ENCODE results near the gene DNAJA4. TPM values are rescaled to one million over a fixed set of nuclear protein-coding genes. Genes with fewer than 3 reads are reported as not detected.
A peak's percentile ranks its signal among the peaks of the same experiment; 100 is the strongest.

The DNAJA4 gene
- total and polyA plus RNA-seq, 2 donors: 18.5 to 23.4 TPM

DNA sequence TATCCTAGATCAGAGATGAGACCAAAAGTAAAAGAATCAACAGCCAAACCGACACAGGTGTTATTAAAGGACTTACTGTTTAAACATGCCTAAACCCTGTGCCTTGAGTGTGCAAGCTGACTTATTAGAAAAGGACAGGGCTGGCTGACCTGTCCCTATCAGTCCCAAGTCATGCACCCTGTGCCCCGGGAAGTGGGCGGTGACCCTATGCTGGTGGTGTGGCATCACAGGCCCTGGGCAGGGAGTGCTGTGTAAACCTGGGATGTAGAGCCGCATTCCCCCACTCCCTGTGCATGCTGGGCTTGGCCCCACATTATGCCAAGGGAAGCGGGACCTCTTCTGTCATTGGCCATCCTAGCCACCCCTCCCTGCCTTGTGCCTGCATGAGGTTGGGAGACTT lies 10.6 kb downstream of the DNAJA4 start:
- Histone ChIP-seq H3K27ac (ENCODE audit: low read depth) (no peak overlapping the region), H3K4me1 (ENCODE audit: insufficient read depth) (no peaks in the 10 kb centered on the region), H3K36me3 (ENCODE audit: insufficient read depth) (no peaks in the 10 kb centered on the region), H3K4me3 (ENCODE audit: low read depth, low read length) (no peak overlapping the region)
- DNase-seq (ENCODE audit: extremely low spot score): no peak
- 86% methylated on average over 5 of the region's 5 CpGs for WGBS

DNA sequence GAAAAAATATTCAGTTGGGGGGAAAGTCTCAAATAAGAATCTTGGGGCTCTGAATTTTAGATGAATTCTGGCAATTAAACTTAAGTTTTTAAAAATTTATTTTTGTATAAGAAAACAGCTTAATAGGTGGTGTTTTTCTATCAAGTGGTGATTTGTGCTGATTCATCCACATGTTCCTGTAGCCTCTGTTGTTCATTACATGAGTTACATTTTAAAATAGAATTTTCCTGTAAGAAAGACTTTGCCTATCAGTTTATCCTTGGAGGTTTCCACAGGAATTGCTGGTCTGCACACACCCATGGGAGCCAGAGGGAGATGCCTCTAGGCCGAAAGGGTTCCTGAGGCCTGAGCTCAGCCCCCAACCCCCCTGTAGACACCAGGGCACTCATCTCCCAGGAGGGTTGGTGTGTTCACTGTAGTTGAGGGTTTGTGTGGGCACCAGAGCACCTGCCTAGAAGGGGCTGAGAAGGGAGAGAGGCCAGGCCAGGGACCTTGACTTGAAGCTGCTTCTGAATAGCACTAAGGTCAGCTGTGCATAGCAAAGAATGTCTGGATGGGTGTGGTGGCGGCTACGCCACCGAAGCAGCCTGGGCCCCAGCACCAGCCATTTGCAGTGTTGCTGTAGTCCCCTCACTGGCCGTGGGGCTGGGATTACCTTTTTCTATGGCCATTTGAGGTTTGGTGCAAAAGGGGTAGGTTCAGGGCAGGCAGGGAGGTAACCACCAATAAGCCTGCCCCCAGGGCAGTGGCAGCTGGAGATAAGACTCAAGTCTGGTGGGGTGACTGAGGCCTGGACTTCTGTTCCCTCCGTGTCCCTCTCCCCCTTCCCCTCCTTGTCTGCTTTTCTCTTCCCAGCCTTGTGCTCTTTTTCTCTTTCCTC lies 11.9 kb downstream of the DNAJA4 start:
- Histone ChIP-seq H3K4me3 (ENCODE audit: low read depth, low read length) (no peak overlapping the region), H3K4me1 (ENCODE audit: insufficient read depth) (no peaks in the 10 kb centered on the region), H3K36me3 (ENCODE audit: insufficient read depth) (peaks cover 3% of the 10 kb centered on the region), H3K27ac (ENCODE audit: low read depth) (no peak overlapping the region)
- WGBS: 82% methylated on average over 6 of the region's 6 CpGs
- no peak for DNase-seq (ENCODE audit: extremely low spot score)

DNA sequence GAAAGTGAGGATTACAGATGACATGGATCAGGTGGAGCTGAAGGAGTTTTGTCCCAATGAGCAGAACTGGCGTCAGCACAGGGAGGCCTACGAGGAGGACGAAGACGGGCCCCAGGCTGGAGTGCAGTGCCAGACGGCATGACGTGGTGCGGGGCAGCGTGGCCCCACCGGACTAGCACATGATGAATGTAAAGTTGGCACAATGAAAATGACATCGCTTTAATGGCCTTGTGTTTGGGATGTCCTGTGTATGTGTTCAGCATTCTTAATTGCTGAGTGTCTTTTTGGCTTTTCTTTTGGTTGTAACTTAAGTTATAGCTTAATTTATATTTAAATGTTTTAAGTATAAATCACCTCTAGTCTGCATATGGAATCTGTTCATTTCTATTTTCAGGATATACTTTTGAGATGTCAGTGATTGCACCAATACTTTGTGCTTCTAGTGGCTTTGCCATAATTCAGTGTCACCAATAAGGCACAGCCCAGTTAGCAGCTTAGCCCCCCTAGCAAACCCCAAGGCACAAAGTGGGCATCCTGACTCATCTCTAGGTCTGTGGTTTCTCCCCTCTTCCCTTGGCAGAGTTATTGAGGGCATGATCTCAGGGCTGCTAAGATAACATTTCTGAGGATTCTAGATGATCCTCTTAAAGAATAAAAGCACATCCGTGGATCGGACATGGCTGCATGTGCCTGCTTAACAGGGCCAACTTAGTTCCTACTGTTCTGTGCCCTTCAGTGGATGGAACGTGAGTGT lies 16.1 kb downstream of the DNAJA4 start:
- Histone ChIP-seq H3K4me3 (ENCODE audit: low read depth, low read length) (no peak overlapping the region), H3K36me3 (ENCODE audit: insufficient read depth) (peaks cover 3% of the 10 kb centered on the region), H3K27ac (ENCODE audit: low read depth) (no peak overlapping the region), H3K4me1 (ENCODE audit: insufficient read depth) (no peaks in the 10 kb centered on the region)
- no peak for DNase-seq (ENCODE audit: extremely low spot score)
- WGBS: 89% methylated on average over 13 of the region's 13 CpGs

DNA sequence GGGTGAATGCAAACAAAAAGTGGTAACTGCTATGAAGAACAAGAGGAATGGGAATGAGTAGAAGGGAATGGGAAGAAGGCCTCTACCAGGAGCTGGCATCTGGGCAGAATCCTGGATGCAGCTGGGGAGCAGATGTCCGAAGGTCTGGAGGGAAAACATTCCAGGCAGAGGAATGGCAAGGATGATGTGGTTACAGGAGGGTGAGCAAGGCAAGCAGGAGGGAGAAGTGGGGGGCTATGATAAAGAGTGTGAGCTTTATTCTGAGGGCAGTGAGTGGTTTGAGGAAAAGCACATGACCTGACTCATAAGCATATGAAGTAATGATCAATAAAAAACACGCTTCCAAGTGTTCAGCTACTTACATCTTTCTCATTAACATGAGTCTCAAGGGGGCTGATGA lies 18.0 kb downstream of the DNAJA4 start:
- H3K27ac ChIP-seq (ENCODE audit: low read depth): no peak overlapping the region
- WGBS: 87% methylated on average over 2 of the region's 2 CpGs
- no peak for DNase-seq (ENCODE audit: extremely low spot score)
- H3K4me3 ChIP-seq (ENCODE audit: low read depth, low read length): no peak overlapping the region
- H3K36me3 ChIP-seq (ENCODE audit: insufficient read depth): peaks cover 3% of the 10 kb centered on the region
- no peaks in the 10 kb centered on the region for H3K4me1 ChIP-seq (ENCODE audit: insufficient read depth)

DNA sequence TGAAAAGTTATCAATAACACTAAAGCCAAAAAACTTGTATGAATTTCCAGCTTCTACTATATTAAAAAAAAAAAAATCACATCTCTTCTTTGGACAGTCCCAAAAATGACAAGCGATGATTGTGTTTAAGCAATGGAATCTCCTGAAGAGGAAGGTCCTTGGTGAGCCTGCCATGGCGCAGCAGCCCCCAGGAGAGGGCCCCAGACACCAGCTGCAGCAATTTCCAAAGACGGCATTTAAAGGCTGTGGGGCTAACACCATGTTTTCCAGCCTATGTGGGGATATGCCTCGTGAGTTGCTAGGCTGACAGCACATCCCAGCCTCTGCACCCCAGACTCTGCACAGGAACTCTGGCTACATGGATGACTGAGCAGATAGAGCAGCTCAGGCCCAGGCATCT lies 20.4 kb downstream of the DNAJA4 start:
- Histone ChIP-seq H3K4me3 (ENCODE audit: low read depth, low read length) (no peak overlapping the region), H3K4me1 (ENCODE audit: insufficient read depth) (no peaks in the 10 kb centered on the region), H3K27ac (ENCODE audit: low read depth) (no peak overlapping the region), H3K36me3 (ENCODE audit: insufficient read depth) (peaks cover 3% of the 10 kb centered on the region)
- DNase-seq (ENCODE audit: extremely low spot score): no peak
- 74% methylated on average over 4 of the region's 4 CpGs for WGBS

DNA sequence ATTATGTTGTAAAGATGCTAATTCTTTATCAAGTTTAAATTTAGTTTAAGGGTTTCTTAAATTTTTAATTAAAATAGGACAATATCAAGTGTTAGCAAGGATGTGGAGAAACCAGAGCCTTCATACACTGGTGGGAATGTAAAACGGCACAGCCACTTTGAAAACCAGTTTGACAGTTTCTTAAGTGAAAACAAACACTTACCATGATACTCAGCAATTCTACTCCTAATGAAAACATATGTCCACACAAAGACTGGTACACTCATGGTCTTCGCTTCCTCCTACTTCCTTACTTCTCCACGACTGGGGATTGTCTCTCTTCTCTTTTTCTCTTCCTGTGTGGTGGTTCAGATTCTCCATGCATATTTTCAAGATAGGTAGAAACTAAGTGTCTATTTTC lies 25.9 kb downstream of the DNAJA4 start:
- Histone ChIP-seq H3K36me3 (ENCODE audit: insufficient read depth) (peaks cover 4% of the 10 kb centered on the region), H3K4me1 (ENCODE audit: insufficient read depth) (peaks cover 2% of the 10 kb centered on the region), H3K4me3 (ENCODE audit: low read depth, low read length) (no peak overlapping the region), H3K27ac (ENCODE audit: low read depth) (no peak overlapping the region)
- DNase-seq (ENCODE audit: extremely low spot score): no peak
- WGBS: 82% methylated on average over 3 of the region's 3 CpGs

DNA sequence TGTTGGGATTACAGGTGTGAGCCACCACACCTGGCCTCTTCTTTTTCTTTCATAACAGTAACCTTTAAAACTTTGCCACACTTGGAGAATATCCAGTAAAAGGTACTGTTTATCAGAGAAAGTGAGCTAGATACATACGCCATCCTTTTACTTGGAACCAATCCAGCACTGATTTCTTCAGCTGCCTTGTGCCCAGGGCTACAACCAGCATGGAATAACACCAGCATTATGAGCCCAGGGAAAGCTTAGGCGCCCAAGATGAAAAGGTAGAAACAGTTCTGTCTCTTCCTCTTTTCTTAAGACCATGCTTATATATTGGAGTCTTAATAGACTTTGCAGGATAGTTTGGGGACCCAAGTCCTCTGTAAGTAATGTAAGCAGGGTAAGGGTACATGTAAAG lies 26.7 kb downstream of the DNAJA4 start:
- no peak for DNase-seq (ENCODE audit: extremely low spot score)
- Histone ChIP-seq H3K4me3 (ENCODE audit: low read depth, low read length) (no peak overlapping the region), H3K36me3 (ENCODE audit: insufficient read depth) (peaks cover 4% of the 10 kb centered on the region), H3K27ac (ENCODE audit: low read depth) (no peak overlapping the region), H3K4me1 (ENCODE audit: insufficient read depth) (peaks cover 2% of the 10 kb centered on the region)
- 83% methylated on average over 2 of the region's 2 CpGs for WGBS

DNA sequence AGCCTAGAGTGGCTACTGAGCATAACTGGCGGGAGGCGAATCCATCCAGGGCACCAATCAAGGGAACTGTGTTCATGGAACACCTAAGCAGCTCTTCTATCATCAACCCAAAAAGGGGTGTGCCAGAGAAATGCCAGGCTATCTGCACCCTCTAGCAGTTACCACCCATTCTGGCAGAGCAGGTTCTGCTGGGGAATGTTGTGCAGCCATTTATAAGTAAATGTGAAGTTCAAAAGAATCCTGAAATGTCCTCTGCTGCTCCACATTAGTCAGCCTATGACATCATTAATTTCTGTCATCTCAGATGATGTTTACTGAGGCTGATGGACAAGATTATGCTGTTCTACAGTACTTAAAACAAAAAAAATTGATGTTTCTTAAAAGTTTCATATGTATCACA lies 27.3 kb downstream of the DNAJA4 start:
- WGBS: 93% methylated on average over 2 of the region's 2 CpGs
- no peak overlapping the region for H3K4me3 ChIP-seq (ENCODE audit: low read depth, low read length)
- peaks cover 4% of the 10 kb centered on the region for H3K36me3 ChIP-seq (ENCODE audit: insufficient read depth)
- peak; percentile 49 for DNase-seq (ENCODE audit: extremely low spot score)
- no peak overlapping the region for H3K27ac ChIP-seq (ENCODE audit: low read depth)
- peaks cover 2% of the 10 kb centered on the region for H3K4me1 ChIP-seq (ENCODE audit: insufficient read depth)

DNA sequence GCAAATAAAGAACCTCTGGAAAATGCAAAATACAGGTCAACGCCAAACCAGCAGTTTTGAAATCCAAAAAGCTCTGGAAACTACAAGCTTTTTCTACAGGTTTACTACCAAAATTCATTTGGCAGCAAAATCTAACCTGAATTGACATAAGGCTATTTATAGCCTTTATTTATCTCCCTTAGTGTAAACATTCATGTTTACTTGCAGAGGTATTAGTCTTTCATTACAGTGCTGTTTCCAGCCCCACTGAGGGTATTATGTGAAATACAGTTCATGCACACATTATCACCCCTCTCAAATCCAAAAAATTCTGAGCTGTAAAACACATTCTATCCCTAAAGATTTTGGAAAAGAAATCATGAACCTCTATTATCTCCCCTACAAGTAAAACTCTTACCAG lies 27.9 kb downstream of the DNAJA4 start:
- no peak for DNase-seq (ENCODE audit: extremely low spot score)

DNA sequence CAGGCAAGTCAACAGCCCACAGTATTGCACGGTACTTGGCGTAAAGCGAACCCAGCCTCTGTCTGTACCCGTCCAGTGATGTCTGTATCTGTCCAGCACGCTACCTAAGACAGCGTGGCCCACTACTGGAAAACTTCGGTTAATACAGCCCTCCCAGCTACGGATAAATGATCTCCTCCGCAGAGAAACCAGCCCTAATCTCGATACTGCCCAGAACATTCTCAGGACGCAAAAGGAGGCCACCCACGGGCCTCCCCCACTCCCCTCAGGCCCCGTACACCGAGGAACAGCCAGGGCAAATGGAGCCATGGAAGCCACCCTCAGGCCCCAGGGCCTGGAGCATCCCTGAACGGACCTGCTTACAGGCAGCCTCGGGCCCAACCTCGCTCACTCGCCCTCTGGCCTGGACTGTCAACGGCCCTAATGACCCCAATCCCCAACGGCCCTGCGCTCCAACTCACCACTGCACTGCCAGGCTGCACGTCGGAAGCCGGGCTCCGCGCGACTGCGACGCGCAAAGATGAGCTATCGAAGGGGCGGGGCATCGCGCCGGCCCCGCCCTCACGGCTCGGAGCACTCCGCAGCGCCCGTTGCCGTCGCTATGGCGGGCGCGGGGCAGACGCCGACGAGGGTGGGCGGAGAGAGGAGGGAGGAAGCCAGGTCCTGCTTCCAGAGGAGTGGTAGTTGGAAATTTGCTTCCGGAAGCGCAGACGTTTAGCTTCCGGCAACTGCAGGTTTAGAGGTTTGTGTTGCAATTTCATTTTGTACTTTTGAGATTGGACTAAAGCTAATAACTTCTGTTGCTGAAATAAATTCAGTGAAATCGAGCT lies 35.0 kb downstream of the DNAJA4 start, which contains the start of gene SKIC8:
Gene SKIC8 (minus strand): TSS at position 509 of the 830 bp plus-strand sequence. CDS start 3,923 bp downstream, outside the sequence.
- no peaks in the 10 kb centered on the region for H3K36me3 ChIP-seq (ENCODE audit: insufficient read depth)
- H3K4me1 ChIP-seq (ENCODE audit: insufficient read depth): no peaks in the 10 kb centered on the region
- WGBS: under 1% methylated on average over 55 of the region's 55 CpGs
- peak; percentile 81 for DNase-seq (ENCODE audit: extremely low spot score)
- H3K27ac ChIP-seq (ENCODE audit: low read depth): peak within 1 kb of the TSS; percentile 13
- peak within 1 kb of the TSS; percentile 73 for H3K4me3 ChIP-seq (ENCODE audit: low read depth, low read length)

More for the DNA sequence above, 27.9 kb downstream of the DNAJA4 start:
- Histone ChIP-seq H3K4me3 (ENCODE audit: low read depth, low read length) (no peak overlapping the region), H3K4me1 (ENCODE audit: insufficient read depth) (peaks cover 2% of the 10 kb centered on the region), H3K36me3 (ENCODE audit: insufficient read depth) (peaks cover 4% of the 10 kb centered on the region), H3K27ac (ENCODE audit: low read depth) (no peak overlapping the region)
- WGBS: 75% methylated on average over 1 of the region's 1 CpG

DNA sequence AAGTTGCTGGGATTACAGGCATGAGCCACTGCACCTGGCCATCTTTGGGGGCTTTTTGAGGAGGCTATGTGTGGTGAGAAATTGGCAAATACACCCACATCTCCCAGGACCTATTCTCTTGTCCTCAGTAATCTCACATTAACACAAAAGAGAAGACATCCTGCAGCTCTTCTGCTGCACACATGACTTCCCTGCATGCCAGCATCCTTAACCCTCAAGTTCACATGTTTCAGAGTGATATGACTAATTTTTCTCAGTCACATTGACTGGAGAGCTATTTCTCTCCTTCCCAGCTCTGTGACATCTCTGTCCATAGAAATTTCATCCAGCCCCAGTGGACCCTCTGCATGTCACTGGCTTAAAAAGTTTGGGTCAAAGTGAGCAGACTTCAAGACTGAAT lies 37.0 kb downstream of the DNAJA4 start:
- H3K27ac ChIP-seq (ENCODE audit: low read depth): no peak overlapping the region
- H3K36me3 ChIP-seq (ENCODE audit: insufficient read depth): no peaks in the 10 kb centered on the region
- DNase-seq (ENCODE audit: extremely low spot score): no peak
- H3K4me3 ChIP-seq (ENCODE audit: low read depth, low read length): no peak overlapping the region
- no peaks in the 10 kb centered on the region for H3K4me1 ChIP-seq (ENCODE audit: insufficient read depth)

DNA sequence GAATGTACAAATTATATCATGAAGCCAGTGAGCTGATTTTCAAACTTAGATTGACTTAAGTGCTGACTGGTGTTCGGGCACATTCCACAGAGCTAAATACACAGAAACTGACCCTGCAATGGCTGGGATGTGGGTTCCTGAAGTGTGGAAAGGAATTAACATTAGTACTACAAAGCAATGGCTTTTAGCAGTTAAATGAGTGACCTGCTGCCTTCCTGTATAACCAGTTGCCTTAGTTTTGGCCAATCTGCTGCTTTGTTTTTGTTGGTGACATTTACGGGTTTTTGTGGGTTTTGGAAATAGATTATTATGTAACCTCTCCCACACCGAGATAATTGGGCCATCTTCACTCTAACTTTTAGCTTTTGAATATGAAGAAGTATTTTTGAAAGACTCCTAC lies 37.5 kb downstream of the DNAJA4 start:
- H3K36me3 ChIP-seq (ENCODE audit: insufficient read depth): no peaks in the 10 kb centered on the region
- WGBS: 23% methylated on average over 3 of the region's 3 CpGs

DNA sequence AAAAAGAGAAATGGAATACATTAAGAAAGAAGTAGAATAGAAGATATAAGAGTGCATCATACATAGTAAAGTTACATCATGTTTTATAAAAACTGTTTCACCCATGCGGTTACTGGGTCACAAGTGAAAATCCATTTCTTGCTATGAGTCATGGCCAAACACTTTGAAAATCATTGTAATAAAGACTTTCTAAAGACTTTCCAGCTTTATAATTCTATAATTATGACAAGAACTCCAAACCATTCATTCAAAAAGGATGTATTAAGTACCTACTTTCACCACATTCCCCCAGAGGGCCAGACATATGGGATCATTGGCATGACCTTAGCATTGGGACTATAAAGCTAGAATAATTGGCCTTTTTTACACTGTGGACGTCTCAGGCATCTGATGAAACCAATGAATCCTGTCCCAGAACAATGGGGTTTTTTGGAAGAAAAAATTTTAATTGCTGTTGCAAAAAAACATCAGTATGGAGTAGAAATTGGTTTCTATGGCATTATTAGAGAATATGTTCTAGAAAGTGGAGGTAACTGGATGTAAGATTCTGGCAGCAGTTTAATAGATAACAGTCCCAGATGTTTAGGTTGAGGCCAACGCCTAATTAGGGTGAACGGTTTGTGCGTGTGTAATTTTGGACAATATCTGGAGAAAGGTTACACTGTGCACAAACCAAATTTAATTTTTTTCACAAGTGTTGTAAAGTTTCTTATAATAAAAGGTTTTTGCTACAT lies 38.4 kb downstream of the DNAJA4 start:
- Histone ChIP-seq H3K4me1 (ENCODE audit: insufficient read depth) (no peaks in the 10 kb centered on the region), H3K36me3 (ENCODE audit: insufficient read depth) (no peaks in the 10 kb centered on the region), H3K4me3 (ENCODE audit: low read depth, low read length) (no peak overlapping the region), H3K27ac (ENCODE audit: low read depth) (no peak overlapping the region)
- DNase-seq (ENCODE audit: extremely low spot score): no peak
- WGBS: 67% methylated on average over 5 of the region's 5 CpGs

More for the DNA sequence above, 37.5 kb downstream of the DNAJA4 start:
- Histone ChIP-seq H3K4me3 (ENCODE audit: low read depth, low read length) (no peak overlapping the region), H3K27ac (ENCODE audit: low read depth) (no peak overlapping the region), H3K4me1 (ENCODE audit: insufficient read depth) (no peaks in the 10 kb centered on the region)
- DNase-seq (ENCODE audit: extremely low spot score): no peak

Measured in urinary bladder (tissue), 4 donors.